NCI-H69 (cell line): ENCODE measurements around the gene SLC26A9.
A peak's percentile ranks its signal among the peaks of the same experiment; 100 is the strongest.

Experiments
- DNase-seq: peaks from one replicate; lab custom pipeline; 2025; lab: John Stamatoyannopoulos, UW

SLC26A9 gene

GRCh38 chr1:205972491-205973168 is 29.4 kb upstream of the SLC26A9 start:
- DNase-seq = no peak

GRCh38 chr1:205972081-205972480 is 28.8 kb upstream of the SLC26A9 start:
- no peak for DNase-seq

- no peak for DNase-seq
Measured at GRCh38 chr1:205971082-205971481, 27.8 kb upstream of the SLC26A9 start.

GRCh38 chr1:205970486-205970885 is 27.2 kb upstream of the SLC26A9 start:
- no peak for DNase-seq

- no peak for DNase-seq
Measured at GRCh38 chr1:205969229-205969628, 26.0 kb upstream of the SLC26A9 start.

GRCh38 chr1:205967554-205968335 is 24.5 kb upstream of the SLC26A9 start:
- DNase-seq = peak; percentile 80

GRCh38 chr1:205965036-205965884 is 22.0 kb upstream of the SLC26A9 start:
- peak; percentile 95 for DNase-seq

GRCh38 chr1:205963352-205964155 is 20.3 kb upstream of the SLC26A9 start:
- no peak for DNase-seq

- DNase-seq = no peak
Measured at GRCh38 chr1:205962821-205963221, 19.6 kb upstream of the SLC26A9 start.

GRCh38 chr1:205961991-205962820 is 18.9 kb upstream of the SLC26A9 start:
- DNase-seq = peak; percentile 38

- DNase-seq = no peak
Measured at GRCh38 chr1:205961405-205961804, 18.1 kb upstream of the SLC26A9 start.

GRCh38 chr1:205959789-205960188 is 16.5 kb upstream of the SLC26A9 start:
- DNase-seq = no peak

- DNase-seq = no peak
Measured at GRCh38 chr1:205955499-205955898, 12.2 kb upstream of the SLC26A9 start.

GRCh38 chr1:205954819-205955404 is 11.7 kb upstream of the SLC26A9 start:
- DNase-seq = peak; percentile 51

- DNase-seq = no peak
Measured at GRCh38 chr1:205951746-205952145, 8.5 kb upstream of the SLC26A9 start.

- DNase-seq = peak; percentile 87
Measured at GRCh38 chr1:205950826-205951549, 7.7 kb upstream of the SLC26A9 start.

- peak; percentile 68 for DNase-seq
Measured at GRCh38 chr1:205950280-205950679, 7.0 kb upstream of the SLC26A9 start.

GRCh38 chr1:205949753-205950152 is 6.5 kb upstream of the SLC26A9 start:
- DNase-seq = peak; percentile 24

- DNase-seq = no peak
Measured at GRCh38 chr1:205948886-205949285, 5.6 kb upstream of the SLC26A9 start.

GRCh38 chr1:205948039-205948438 is 4.8 kb upstream of the SLC26A9 start:
- DNase-seq = no peak
